Prostate gland (tissue), 2 donors: ENCODE results near the gene PKN2.

Source experiments
- CTCF ChIP-seq, 4 experiments: fragments of 200-600 bp in 2 of 4; fragments of 450-650 bp in 2 of 4; sonication (generic) in 2 of 4; IDR thresholded peaks; 1 replicate in 3 of 4; 2 replicates in 1 of 4; pipeline ENCODE4 v1.5.1; 2016 to 2019; ENCODE audit warnings: antibody characterized with exemption in 4 of 4, mild to moderate bottlenecking in 2 of 4, moderate library complexity in 2 of 4
- POLR2A ChIP-seq: fragments of 450-650 bp; IDR thresholded peaks from one replicate; pipeline ENCODE4 v1.6.1; 2016; ENCODE audit warnings: antibody characterized with exemption, mild to moderate bottlenecking

GRCh38 chr1:88697503-88697902 is 13.4 kb downstream of the PKN2 start:
- TF ChIP-seq CTCF (IDR thresholded peaks at IDR 0.05) (no peak), POLR2A (no peak)
